ENCODE results near the gene SSUH2. TPM values are rescaled to one million over a fixed set of nuclear protein-coding genes. Genes with fewer than 3 reads are reported as not detected.

SSUH2 gene
- total and polyA plus RNA-seq, 7 donors = 0.11 to 1.1 (median 0.36) TPM

- ATAC-seq (no peak), DNase-seq (no peak)
- Histone ChIP-seq H3K4me3 (no peak overlapping the region), H3K27ac (no peak overlapping the region), H3K9me3 (no peaks in the 10 kb centered on the region), H3K27me3 (ENCODE audit: insufficient read depth in 3 of 3, low read length in 2 of 3) (no peaks in the 10 kb centered on the region), H3K36me3 (ENCODE audit: insufficient read depth in 1 of 2, low read depth in 1 of 2) (no peaks in the 10 kb centered on the region), H3K4me1 (no peaks in the 10 kb centered on the region)
- TF ChIP-seq CTCF (IDR thresholded peaks at IDR 0.05) = no peak
- 84 to 94% (median 94%) methylated on average over 5 of the region's 5 CpGs for WGBS, 3 donors
- intact Hi-C loops (cut with DNase I) = no loop called here
These were observed 5.2 kb upstream of the SSUH2 start for GRCh38 chr3:8649757-8650156.

GRCh38 chr3:8648909-8649741 is 4.5 kb upstream of the SSUH2 start:
- DNase-seq (no peak), ATAC-seq (no peak)
- Histone ChIP-seq H3K4me1 (no peaks in the 10 kb centered on the region), H3K27me3 (ENCODE audit: insufficient read depth in 3 of 3, low read length in 2 of 3) (no peaks in the 10 kb centered on the region), H3K27ac (no peak overlapping the region), H3K9me3 (no peaks in the 10 kb centered on the region), H3K4me3 (no peak overlapping the region), H3K36me3 (ENCODE audit: insufficient read depth in 1 of 2, low read depth in 1 of 2) (no peaks in the 10 kb centered on the region)
- 91 to 96% (median 95%) methylated on average over 11 of the region's 11 CpGs for WGBS, 3 donors
- intact Hi-C loops (cut with DNase I) = no loop called here
- TF ChIP-seq CTCF (IDR thresholded peaks at IDR 0.05) = no peak

- no peak for TF ChIP-seq CTCF (IDR thresholded peaks at IDR 0.05)
- no peak overlapping the region for H3K27ac ChIP-seq
- H3K27me3 ChIP-seq (ENCODE audit: insufficient read depth in 3 of 3, low read length in 2 of 3) = no peaks in the 10 kb centered on the region
- intact Hi-C loops (cut with DNase I) = no loop called here
- H3K4me3 ChIP-seq = no peak overlapping the region
- H3K4me1 ChIP-seq = no peaks in the 10 kb centered on the region
- DNase-seq (no peak), ATAC-seq (no peak)
- WGBS, 3 donors = 92 to 93% (median 92%) methylated on average over 12 of the region's 12 CpGs
- no peaks in the 10 kb centered on the region for H3K9me3 ChIP-seq
- H3K36me3 ChIP-seq (ENCODE audit: insufficient read depth in 1 of 2, low read depth in 1 of 2) = no peaks in the 10 kb centered on the region
These were observed 2.8 kb upstream of the SSUH2 start for GRCh38 chr3:8647137-8647985.

GRCh38 chr3:8646313-8646938 is 1.8 kb upstream of the SSUH2 start:
- no peaks in the 10 kb centered on the region for H3K9me3 ChIP-seq
- H3K36me3 ChIP-seq (ENCODE audit: insufficient read depth in 1 of 2, low read depth in 1 of 2) = no peaks in the 10 kb centered on the region
- H3K27ac ChIP-seq = no peak overlapping the region
- 91 to 94% (median 94%) methylated on average over 14 of the region's 14 CpGs for WGBS, 3 donors
- no peaks in the 10 kb centered on the region for H3K4me1 ChIP-seq
- intact Hi-C loops (cut with DNase I) = no loop called here
- DNase-seq (no peak), ATAC-seq (no peak)
- H3K27me3 ChIP-seq (ENCODE audit: insufficient read depth in 3 of 3, low read length in 2 of 3) = no peaks in the 10 kb centered on the region
- H3K4me3 ChIP-seq = no peak overlapping the region
- no peak for TF ChIP-seq CTCF (IDR thresholded peaks at IDR 0.05)
